ENCODE measurements around the gene OSBPL3. TPM values are rescaled to one million over a fixed set of nuclear protein-coding genes. Genes with fewer than 3 reads are reported as not detected.

Gene OSBPL3
- total and polyA plus RNA-seq, 4 donors, result 0.28 to 3.0 (median 1.1) TPM

- Histone ChIP-seq H3K27ac (ENCODE audit: low read depth in 1 of 2, low read length in 2 of 2) (no peak overlapping the region), H3K9ac (ENCODE audit: low read depth in 1 of 2, low read length in 2 of 2) (no peak overlapping the region), H3K4me3 (ENCODE audit: low read depth in 1 of 3, low read length in 3 of 3) (no peak overlapping the region), H3K4me1 (ENCODE audit: control insufficient read depth in 4 of 4, insufficient read depth in 4 of 4, low read length in 3 of 4) (no peaks in the 10 kb centered on the region), H3K36me3 (ENCODE audit: control insufficient read depth in 4 of 4, insufficient read depth in 3 of 4, low read depth in 1 of 4, low read length in 3 of 4) (no peaks in the 10 kb centered on the region), H3K27me3 (ENCODE audit: control insufficient read depth in 4 of 4, insufficient read depth in 4 of 4, low read length in 3 of 4) (no peaks in the 10 kb centered on the region), H3K9me3 (ENCODE audit: control insufficient read depth in 4 of 4, low read length in 3 of 4) (no peaks in the 10 kb centered on the region)
- DNase-seq (ENCODE audit: low spot score), result no peak
- WGBS, result 93% methylated on average over 3 of the region's 3 CpGs
- no peak for TF ChIP-seq GABPA (IDR thresholded peaks at IDR 0.05 in 1 of 2, conservative IDR thresholded peaks at IDR 0.05 in 1 of 2)
- no peak for TF ChIP-seq EGR1 (IDR thresholded peaks at IDR 0.05; ENCODE audit: low read depth in 2 of 2)
- TF ChIP-seq REST (IDR thresholded peaks at IDR 0.05), result no peak
- no peak for TF ChIP-seq NR2F2 (IDR thresholded peaks at IDR 0.05)
- TF ChIP-seq RAD21 (IDR thresholded peaks at IDR 0.05), result no peak
- no peak for TF ChIP-seq SP1 (IDR thresholded peaks at IDR 0.05)
Observed at GRCh38 chr7:24799506-24799905, 180.5 kb downstream of the OSBPL3 start.

GRCh38 chr7:24798261-24798660, 181.7 kb downstream of the OSBPL3 start:
- no peak overlapping the region for H3K27ac ChIP-seq (ENCODE audit: low read depth in 1 of 2, low read length in 2 of 2)
- no peak overlapping the region for H3K9ac ChIP-seq (ENCODE audit: low read depth in 1 of 2, low read length in 2 of 2)
- no peak overlapping the region for H3K4me3 ChIP-seq (ENCODE audit: low read depth in 1 of 3, low read length in 3 of 3)
- no peaks in the 10 kb centered on the region for H3K9me3 ChIP-seq (ENCODE audit: control insufficient read depth in 4 of 4, low read length in 3 of 4)
- TF ChIP-seq JUND (IDR thresholded peaks at IDR 0.05) (no peak), RAD21 (IDR thresholded peaks at IDR 0.05) (no peak), FOXA1 (IDR thresholded peaks at IDR 0.05) (no peak), ATF3 (IDR thresholded peaks at IDR 0.05) (no peak)
- no peaks in the 10 kb centered on the region for H3K36me3 ChIP-seq (ENCODE audit: control insufficient read depth in 4 of 4, insufficient read depth in 3 of 4, low read depth in 1 of 4, low read length in 3 of 4)
- DNase-seq (ENCODE audit: low spot score), result no peak
- no peaks in the 10 kb centered on the region for H3K27me3 ChIP-seq (ENCODE audit: control insufficient read depth in 4 of 4, insufficient read depth in 4 of 4, low read length in 3 of 4)
- no peaks in the 10 kb centered on the region for H3K4me1 ChIP-seq (ENCODE audit: control insufficient read depth in 4 of 4, insufficient read depth in 4 of 4, low read length in 3 of 4)
- 77% methylated on average over 4 of the region's 4 CpGs for WGBS

GRCh38 chr7:24797270-24797669, 182.7 kb downstream of the OSBPL3 start:
- no peak overlapping the region for H3K27ac ChIP-seq (ENCODE audit: low read depth in 1 of 2, low read length in 2 of 2)
- no peaks in the 10 kb centered on the region for H3K9me3 ChIP-seq (ENCODE audit: control insufficient read depth in 4 of 4, low read length in 3 of 4)
- no peaks in the 10 kb centered on the region for H3K27me3 ChIP-seq (ENCODE audit: control insufficient read depth in 4 of 4, insufficient read depth in 4 of 4, low read length in 3 of 4)
- no peaks in the 10 kb centered on the region for H3K36me3 ChIP-seq (ENCODE audit: control insufficient read depth in 4 of 4, insufficient read depth in 3 of 4, low read depth in 1 of 4, low read length in 3 of 4)
- whole genome bisulfite sequencing, result 89% methylated on average over 4 of the region's 4 CpGs
- no peak overlapping the region for H3K4me3 ChIP-seq (ENCODE audit: low read depth in 1 of 3, low read length in 3 of 3)
- no peak overlapping the region for H3K9ac ChIP-seq (ENCODE audit: low read depth in 1 of 2, low read length in 2 of 2)
- DNase-seq (ENCODE audit: low spot score), result no peak
- no peaks in the 10 kb centered on the region for H3K4me1 ChIP-seq (ENCODE audit: control insufficient read depth in 4 of 4, insufficient read depth in 4 of 4, low read length in 3 of 4)
- TF ChIP-seq GABPA (IDR thresholded peaks at IDR 0.05 in 1 of 2, conservative IDR thresholded peaks at IDR 0.05 in 1 of 2), result no peak
- no peak for TF ChIP-seq RXRA (IDR thresholded peaks at IDR 0.05)
- TF ChIP-seq EGR1 (IDR thresholded peaks at IDR 0.05; ENCODE audit: low read depth in 2 of 2), result no peak
- no peak for TF ChIP-seq FOXA2 (IDR thresholded peaks at IDR 0.05)
- no peak for TF ChIP-seq YY1 (IDR thresholded peaks at IDR 0.05)
- no peak for TF ChIP-seq ZBTB33 (IDR thresholded peaks at IDR 0.05)
- no peak for TF ChIP-seq TAF1 (conservative IDR thresholded peaks at IDR 0.05)
- TF ChIP-seq RAD21 (IDR thresholded peaks at IDR 0.05), result no peak
- no peak for TF ChIP-seq SP1 (IDR thresholded peaks at IDR 0.05)
- TF ChIP-seq CTCF (IDR thresholded peaks at IDR 0.05; ENCODE audit: low read depth, low read length, missing input control), result no peak
- TF ChIP-seq JUND (IDR thresholded peaks at IDR 0.05), result no peak
- no peak for TF ChIP-seq MAX (IDR thresholded peaks at IDR 0.05)
- TF ChIP-seq HNF4G (IDR thresholded peaks at IDR 0.05), result no peak
- TF ChIP-seq HNF4A (conservative IDR thresholded peaks at IDR 0.05), result no peak
- no peak for TF ChIP-seq FOXA1 (IDR thresholded peaks at IDR 0.05)
- no peak for TF ChIP-seq ATF3 (IDR thresholded peaks at IDR 0.05)
- no peak for TF ChIP-seq NR2F2 (IDR thresholded peaks at IDR 0.05)

Measured in liver (tissue), 9 donors.